Loucy (cell line): ENCODE data around the gene GGTLC3.
"Not testable (repeated sequence)": the region's sequence is repeated elsewhere in the genome, so short reads cannot be mapped to it uniquely, and the experiment has no call there.

Source experiments
- H2AFZ ChIP-seq: fragments of 200-600 bp; sonication (generic); 2 replicates; pipeline ENCODE4 v1.6.0; 2016; ENCODE audit warnings: antibody characterized with exemption, mild to moderate bottlenecking, low read length, moderate library complexity
- H3F3A ChIP-seq: fragments of 200-600 bp; 2 replicates; pipeline ENCODE4 v1.6.0; 2016; ENCODE audit warnings: antibody characterized with exemption, low read depth, mild to moderate bottlenecking
- H3K27me3 ChIP-seq: fragments of 200-600 bp; sonication (generic); 2 replicates; pipeline ENCODE4 v1.6.1; 2014; ENCODE audit warnings: low read length, mild to moderate bottlenecking; ENCODE audit not compliant: insufficient read depth, poor library complexity, severe bottlenecking
- H3K36me3 ChIP-seq: fragments of 200-600 bp; sonication (generic); 2 replicates; pipeline ENCODE4 v1.6.1; 2016; ENCODE audit warnings: low read length; ENCODE audit not compliant: insufficient read depth
- H3K4me1 ChIP-seq: fragments of 200-600 bp; sonication (generic); 2 replicates; pipeline ENCODE4 v1.5.1; 2014; ENCODE audit warnings: low read length, mild to moderate bottlenecking; ENCODE audit not compliant: insufficient read depth, poor library complexity, severe bottlenecking
- H3K4me2 ChIP-seq: fragments of 200-600 bp; sonication (generic); 2 replicates; pipeline ENCODE4 v1.6.0; 2014; ENCODE audit warnings: antibody characterized with exemption, low read length, low read depth, mild to moderate bottlenecking; ENCODE audit not compliant: poor library complexity, severe bottlenecking
- H3K4me3 ChIP-seq: fragments of 200-600 bp; sonication (generic); 2 replicates; pipeline ENCODE4 v1.5.1; 2014; ENCODE audit warnings: low read length, mild to moderate bottlenecking, mixed read lengths; ENCODE audit not compliant: poor library complexity, severe bottlenecking
- H3K79me2 ChIP-seq: fragments of 200-600 bp; sonication (generic); 2 replicates; pipeline ENCODE4 v1.6.1; 2014; ENCODE audit warnings: low read length; ENCODE audit not compliant: insufficient read depth
- H3K9ac ChIP-seq: fragments of 200-600 bp; sonication (generic); 2 replicates; pipeline ENCODE4 v1.6.0; 2014; ENCODE audit warnings: mild to moderate bottlenecking, low read depth, low read length, moderate library complexity; ENCODE audit not compliant: poor library complexity, severe bottlenecking
- H3K9me2 ChIP-seq: fragments of 200-600 bp; sonication (generic); replicated peaks from 2 replicates; pipeline ENCODE4 v1.6.1; 2016; ENCODE audit warnings: low read depth, low read length, mixed read lengths
- H3K9me3 ChIP-seq: fragments of 200-600 bp; sonication (generic); 2 replicates; pipeline ENCODE4 v1.6.1; 2014; ENCODE audit warnings: mild to moderate bottlenecking, antibody characterized with exemption, low read length, low read depth; ENCODE audit not compliant: insufficient read depth
- H4K20me1 ChIP-seq: fragments of 200-600 bp; sonication (generic); 2 replicates; pipeline ENCODE4 v1.6.0; 2014; ENCODE audit warnings: antibody characterized with exemption, low read length, mild to moderate bottlenecking; ENCODE audit not compliant: insufficient read depth, poor library complexity, severe bottlenecking

The GGTLC3 gene

GRCh38 chr22:18518061-18518460, at the start of gene GGTLC3:
Gene GGTLC3, minus strand, starts transcription at chr22:18518161. Its CDS starts 264 bp downstream, at chr22:18517897.
- not testable (repeated sequence) for H3K9ac ChIP-seq, H3F3A ChIP-seq, H3K4me1 ChIP-seq, H3K36me3 ChIP-seq, H3K79me2 ChIP-seq, H2AFZ ChIP-seq, H3K4me3 ChIP-seq, H4K20me1 ChIP-seq, H3K27me3 ChIP-seq, H3K9me2 ChIP-seq, H3K4me2 ChIP-seq, H3K9me3 ChIP-seq

- not testable (repeated sequence) for H3K36me3 ChIP-seq, H2AFZ ChIP-seq, H3K4me2 ChIP-seq, H4K20me1 ChIP-seq, H3F3A ChIP-seq, H3K9ac ChIP-seq, H3K9me3 ChIP-seq, H3K27me3 ChIP-seq, H3K4me1 ChIP-seq, H3K4me3 ChIP-seq, H3K79me2 ChIP-seq, H3K9me2 ChIP-seq
Observed at GRCh38 chr22:18560099-18560974, 42.4 kb upstream of the GGTLC3 start.

- not testable (repeated sequence) for H3K27me3 ChIP-seq, H3K9ac ChIP-seq, H3K9me2 ChIP-seq, H3K4me1 ChIP-seq, H3F3A ChIP-seq, H3K4me3 ChIP-seq, H3K4me2 ChIP-seq, H3K9me3 ChIP-seq, H4K20me1 ChIP-seq, H2AFZ ChIP-seq, H3K79me2 ChIP-seq, H3K36me3 ChIP-seq
Observed at GRCh38 chr22:18558939-18559338, 41.0 kb upstream of the GGTLC3 start.

- not testable (repeated sequence) for H3K79me2 ChIP-seq, H3K9me2 ChIP-seq, H4K20me1 ChIP-seq, H3K36me3 ChIP-seq, H3K9me3 ChIP-seq, H3K27me3 ChIP-seq, H3K9ac ChIP-seq, H2AFZ ChIP-seq, H3F3A ChIP-seq, H3K4me2 ChIP-seq, H3K4me3 ChIP-seq, H3K4me1 ChIP-seq
Observed at GRCh38 chr22:18558516-18558915, 40.6 kb upstream of the GGTLC3 start.

GRCh38 chr22:18554280-18555256, 36.6 kb upstream of the GGTLC3 start:
- H3K27me3 ChIP-seq, H3K9me2 ChIP-seq, H2AFZ ChIP-seq, H3K4me1 ChIP-seq, H3K79me2 ChIP-seq, H3K9ac ChIP-seq, H3K9me3 ChIP-seq, H3K4me2 ChIP-seq, H4K20me1 ChIP-seq, H3K36me3 ChIP-seq, H3K4me3 ChIP-seq, H3F3A ChIP-seq: not testable (repeated sequence)

GRCh38 chr22:18552839-18553597, 35.1 kb upstream of the GGTLC3 start:
- H2AFZ ChIP-seq, H3K4me1 ChIP-seq, H3K27me3 ChIP-seq, H3K9me3 ChIP-seq, H3K9me2 ChIP-seq, H3K79me2 ChIP-seq, H3K9ac ChIP-seq, H3F3A ChIP-seq, H4K20me1 ChIP-seq, H3K4me3 ChIP-seq, H3K4me2 ChIP-seq, H3K36me3 ChIP-seq: not testable (repeated sequence)

GRCh38 chr22:18551046-18551445, 33.1 kb upstream of the GGTLC3 start:
- H2AFZ ChIP-seq, H3F3A ChIP-seq, H4K20me1 ChIP-seq, H3K27me3 ChIP-seq, H3K9me2 ChIP-seq, H3K9me3 ChIP-seq, H3K9ac ChIP-seq, H3K36me3 ChIP-seq, H3K4me2 ChIP-seq, H3K4me3 ChIP-seq, H3K79me2 ChIP-seq, H3K4me1 ChIP-seq: not testable (repeated sequence)
